IMR-90 (cell line): Measurements from ENCODE around the gene STAM. TPM values are rescaled to one million over a fixed set of nuclear protein-coding genes. Genes with fewer than 3 reads are reported as not detected.

Experiments
- ATAC-seq: fragments of 200-7000 bp; cut with Tn5 transposase; 2 replicates; pipeline ENCODE4 v1.9.1; 2020; ENCODE audit warnings: low read depth, mild to moderate bottlenecking, moderate library complexity
- BruUV-seq: library from RNA; stranded (reverse); fragments of 400-500 nt; replicated peaks from 2 replicates; lab custom pipeline; 2021; lab: Mats Ljungman, UMichigan
- CTCF ChIA-PET: fragments of 300-600 bp; formaldehyde crosslinking; extraction: SDS; loops from one replicate; lab custom pipeline; 2021; ENCODE audit warnings: antibody characterized with exemption; lab: Yijun Ruan, JAX
- POLR2A ChIA-PET: fragments of 300-600 bp; sonication (Branson Sonifier 250); formaldehyde crosslinking; loops from one replicate; lab custom pipeline; 2022; ENCODE audit warnings: antibody characterized with exemption; ENCODE audit not compliant: unreplicated experiment; lab: Charles Lee
- DNase-seq: peaks from one replicate; pipeline ENCODE4 v3.0.0; 2013
- H2AFZ ChIP-seq: replicated peaks from 2 replicates; pipeline ENCODE3; 2013; ENCODE audit warnings: low read length, mild to moderate bottlenecking; ENCODE audit not compliant: poor library complexity
- H2AK5ac ChIP-seq: 2 replicates; pipeline ENCODE4 v1.6.1; 2013; ENCODE audit warnings: low read depth, low read length, inconsistent platforms
- H2AK9ac ChIP-seq: replicated peaks from 2 replicates; pipeline ENCODE3; 2013; ENCODE audit warnings: mild to moderate bottlenecking, low read depth, low read length, moderate library complexity; ENCODE audit not compliant: poor library complexity
- H2BK120ac ChIP-seq: 2 replicates; pipeline ENCODE4 v1.6.1; 2013; ENCODE audit warnings: low read depth, low read length, inconsistent platforms
- H2BK15ac ChIP-seq: 3 replicates; pipeline ENCODE4 v1.6.1; 2013; ENCODE audit warnings: low read depth, low read length, inconsistent platforms
- H2BK20ac ChIP-seq: 2 replicates; pipeline ENCODE4 v1.6.1; 2013; ENCODE audit warnings: low read depth, mild to moderate bottlenecking, inconsistent platforms, low read length, moderate library complexity
- H2BK5ac ChIP-seq: 2 replicates; pipeline ENCODE4 v1.6.1; 2013; ENCODE audit warnings: mild to moderate bottlenecking, low read depth, low read length, inconsistent platforms; ENCODE audit not compliant: poor library complexity, severe bottlenecking
- H3K14ac ChIP-seq: replicated peaks from 2 replicates; pipeline ENCODE4 v1.6.1; 2013; ENCODE audit warnings: low read depth, low read length, inconsistent platforms
- H3K18ac ChIP-seq: 2 replicates; pipeline ENCODE4 v1.6.1; 2013; ENCODE audit warnings: low read depth, low read length, control low read depth
- H3K23ac ChIP-seq: 2 replicates; pipeline ENCODE4 v1.6.1; 2013; ENCODE audit warnings: low read depth, low read length, inconsistent platforms
- H3K27ac ChIP-seq: 2 replicates; pipeline ENCODE4 v1.5.1; 2013; ENCODE audit warnings: mild to moderate bottlenecking, control low read depth, low read length; ENCODE audit not compliant: insufficient read depth
- H3K27me3 ChIP-seq: 2 replicates; pipeline ENCODE4 v1.6.1; 2013; ENCODE audit warnings: low read length; ENCODE audit not compliant: control insufficient read depth, insufficient read depth
- H3K36me3 ChIP-seq: 2 replicates; pipeline ENCODE4 v1.6.1; 2013; ENCODE audit warnings: low read length, mixed read lengths; ENCODE audit not compliant: control insufficient read depth, insufficient read depth
- H3K4ac ChIP-seq: 2 replicates; pipeline ENCODE4 v1.6.1; 2013; ENCODE audit warnings: low read depth, low read length, inconsistent platforms
- H3K4me1 ChIP-seq: 2 replicates; pipeline ENCODE4 v1.6.1; 2013; ENCODE audit warnings: low read length, mixed read lengths; ENCODE audit not compliant: control insufficient read depth, insufficient read depth
- H3K4me2 ChIP-seq: 2 replicates; pipeline ENCODE4 v1.6.1; 2013; ENCODE audit warnings: low read depth, mild to moderate bottlenecking, control low read depth, low read length, moderate library complexity
- H3K4me3 ChIP-seq: 2 replicates; pipeline ENCODE4 v1.5.1; 2013; ENCODE audit warnings: low read depth, mild to moderate bottlenecking, control low read depth, low read length, moderate library complexity; ENCODE audit not compliant: insufficient read depth
- H3K56ac ChIP-seq: 2 replicates; pipeline ENCODE4 v1.6.1; 2013; ENCODE audit warnings: low read length, inconsistent platforms; ENCODE audit not compliant: insufficient read depth; ENCODE audit errors: extremely low read depth
- H3K79me1 ChIP-seq, 2 experiments: 2 replicates each; pipeline ENCODE4 v1.6.1; 2013; ENCODE audit warnings: low read length in 2 of 2, inconsistent platforms in 1 of 2, low read depth in 1 of 2
- H3K9ac ChIP-seq: 2 replicates; pipeline ENCODE4 v1.6.1; 2013; ENCODE audit warnings: low read depth, low read length, control low read depth
- H3K9me1 ChIP-seq: 2 replicates; pipeline ENCODE4 v1.6.1; 2013; ENCODE audit warnings: low read length, inconsistent platforms; ENCODE audit not compliant: insufficient read depth
- H3K9me3 ChIP-seq: 2 replicates; pipeline ENCODE4 v1.6.1; 2013; ENCODE audit warnings: low read length; ENCODE audit not compliant: control insufficient read depth, insufficient read depth
- H4K20me1 ChIP-seq: 2 replicates; pipeline ENCODE4 v1.6.1; 2013; ENCODE audit warnings: low read length, inconsistent platforms; ENCODE audit not compliant: insufficient read depth
- H4K5ac ChIP-seq: 2 replicates; pipeline ENCODE4 v1.6.1; 2013; ENCODE audit warnings: mild to moderate bottlenecking, low read depth, low read length, control low read depth
- H4K8ac ChIP-seq, 2 experiments: 2 replicates each; pipeline ENCODE4 v1.6.1; 2013; ENCODE audit warnings: low read depth in 2 of 2, low read length in 2 of 2, control low read depth in 1 of 2, inconsistent platforms in 1 of 2
- H4K91ac ChIP-seq: 2 replicates; pipeline ENCODE4 v1.6.1; 2013; ENCODE audit warnings: low read depth, low read length, inconsistent platforms; ENCODE audit not compliant: insufficient read depth
- MAFK ChIP-seq: IDR thresholded peaks from 2 replicates; pipeline ENCODE4 v1.6.1; 2012; ENCODE audit warnings: low read depth, low read length, improper control_type of control experiment
- MAZ ChIP-seq: IDR thresholded peaks from 2 replicates; pipeline ENCODE4 v1.6.1; 2012; ENCODE audit warnings: low read depth, mild to moderate bottlenecking, low read length, improper control_type of control experiment, moderate library complexity, borderline replicate concordance
- RAD21 ChIP-seq: IDR thresholded peaks from 2 replicates; pipeline ENCODE4 v1.6.1; 2012; ENCODE audit warnings: low read length, improper control_type of control experiment
- SMC3 ChIP-seq: fragments of 150-350 bp; IDR thresholded peaks from 2 replicates; pipeline ENCODE4 v1.6.1; 2016; ENCODE audit warnings: low read depth, mild to moderate bottlenecking, antibody characterized with exemption, low read length, moderate library complexity
- WGBS, 2 experiments: methylation state at CpG; one replicate each; pipeline versions ENCODE4 v1.1.5 to v1.1.7; 2013; ENCODE audit warnings: missing lambda C conversion rate in 2 of 2; ENCODE audit not compliant: insufficient read length in 1 of 2; ENCODE audit errors: extremely low coverage in 2 of 2; 5-methylcytosine and 5-hydroxymethylcytosine counted together
- dilution Hi-C: fragments of 300-500 bp; cut with HindIII; formaldehyde crosslinking; loops from one replicate; pipeline ENCODE4 v1.14.3; 2018; ENCODE audit warnings: low sequenced_read_pairs; ENCODE audit not compliant: unreplicated experiment
- in situ Hi-C: fragments of 300-500 bp; cut with MboI; formaldehyde crosslinking; loops from 3 replicates; pipeline ENCODE4 v1.14.3; 2019; ENCODE audit warnings: low sequenced_read_pairs, inconsistent platforms, mixed read lengths
- intact Hi-C: fragments of 100-400 bp; cut with micrococcal nuclease; formaldehyde crosslinking; loops from 2 replicates; pipeline ENCODE4 v1.10.0; 2022
- polyA plus RNA-seq, 3 experiments: library from polyadenylated mRNA; depleted of rRNA; stranded (reverse); fragments of >200 nt; gene quantifications; 2 replicates each; pipeline ENCODE4 v1.2.3, GENCODE V29; 2012; ENCODE audit warnings: low replicate concordance in 1 of 3
- total RNA-seq: library from RNA; depleted of rRNA; stranded (reverse); fragments of >200 nt; gene quantifications from 2 replicates; pipeline ENCODE4 v1.2.3, GENCODE V29; 2012
- TF ChIP-seq, protein P1 (sequence below): conservative IDR thresholded peaks from 2 replicates; pipeline ENCODE4 v1.5.1; 2012; ENCODE audit warnings: mild to moderate bottlenecking, low read depth, low read length, improper control_type of control experiment

Gene STAM
- total and polyA plus RNA-seq, 2 of the 4 experiments (the other 2 are of a cell fraction) = 22.9 to 23.3 TPM

DNA sequence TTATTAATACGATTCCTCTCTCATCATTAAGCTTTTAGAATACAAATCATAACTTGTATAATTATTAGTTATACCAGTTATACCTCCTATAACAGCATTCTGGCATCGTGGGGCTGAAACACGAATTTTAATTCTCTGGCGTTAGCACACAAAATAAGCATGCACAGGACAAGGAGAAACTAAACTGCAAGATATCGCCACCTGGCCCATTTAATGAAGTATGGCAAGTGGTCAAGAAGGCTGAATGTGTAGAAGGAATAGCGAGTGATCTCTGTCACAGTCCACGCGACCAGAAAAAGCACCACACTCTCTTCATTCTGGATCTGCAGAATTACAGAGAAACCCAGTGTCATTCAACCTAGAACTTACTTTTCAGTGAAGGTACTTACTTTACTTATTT is 44.9 kb upstream of the STAM start:
- Histone ChIP-seq H3K4me1 (no peaks in the 10 kb centered on the region), H3K9me1 (no peaks in the 10 kb centered on the region), H3K27me3 (no peaks in the 10 kb centered on the region), H3K36me3 (peaks cover 3% of the 10 kb centered on the region), H3K4me3 (no peak overlapping the region), H3K4ac (no peak overlapping the region), H3K56ac (no peak overlapping the region), H2BK5ac (no peak overlapping the region), H3K4me2 (no peak overlapping the region), H2BK15ac (no peak overlapping the region), H2BK120ac (no peak overlapping the region), H4K5ac (no peak overlapping the region), H3K23ac (no peak overlapping the region), H3K14ac (no peak overlapping the region), H4K91ac (no peak overlapping the region), H2AK5ac (no peak overlapping the region), H3K9me3 (no peaks in the 10 kb centered on the region), H3K27ac (no peak overlapping the region), H4K8ac (no peak overlapping the region), H2AFZ (no peak overlapping the region), H3K9ac (no peak overlapping the region), H3K18ac (no peak overlapping the region), H3K79me1 (0 out of 4 replicates have a peak, but pooled peaks cover 0 to 3% of the 10 kb centered on the region in 2 experiments), H4K20me1 (no peaks in the 10 kb centered on the region), H2BK20ac (no peak overlapping the region), H2AK9ac (no peak overlapping the region)
- POLR2A ChIA-PET = no interaction called here
- no TSS peak for BruUV-seq
- TF ChIP-seq SMC3 (peak; percentile 55), MAZ (no peak), MAFK (no peak), RAD21 (peak; percentile 58)
- TF ChIP-seq, protein P1, sequence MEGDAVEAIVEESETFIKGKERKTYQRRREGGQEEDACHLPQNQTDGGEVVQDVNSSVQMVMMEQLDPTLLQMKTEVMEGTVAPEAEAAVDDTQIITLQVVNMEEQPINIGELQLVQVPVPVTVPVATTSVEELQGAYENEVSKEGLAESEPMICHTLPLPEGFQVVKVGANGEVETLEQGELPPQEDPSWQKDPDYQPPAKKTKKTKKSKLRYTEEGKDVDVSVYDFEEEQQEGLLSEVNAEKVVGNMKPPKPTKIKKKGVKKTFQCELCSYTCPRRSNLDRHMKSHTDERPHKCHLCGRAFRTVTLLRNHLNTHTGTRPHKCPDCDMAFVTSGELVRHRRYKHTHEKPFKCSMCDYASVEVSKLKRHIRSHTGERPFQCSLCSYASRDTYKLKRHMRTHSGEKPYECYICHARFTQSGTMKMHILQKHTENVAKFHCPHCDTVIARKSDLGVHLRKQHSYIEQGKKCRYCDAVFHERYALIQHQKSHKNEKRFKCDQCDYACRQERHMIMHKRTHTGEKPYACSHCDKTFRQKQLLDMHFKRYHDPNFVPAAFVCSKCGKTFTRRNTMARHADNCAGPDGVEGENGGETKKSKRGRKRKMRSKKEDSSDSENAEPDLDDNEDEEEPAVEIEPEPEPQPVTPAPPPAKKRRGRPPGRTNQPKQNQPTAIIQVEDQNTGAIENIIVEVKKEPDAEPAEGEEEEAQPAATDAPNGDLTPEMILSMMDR = peak; percentile 46
- in situ Hi-C loops (no loop called here), dilution Hi-C loops (no loop called here), intact Hi-C loops (loop anchor here (2.0 to 5.0 kb wide), 4 partner anchors 82 to 770 kb away; partner anchors contain the start of gene ST8SIA6)
- ATAC-seq = peak; percentile 27; the same call in 1 of the 2 replicates
- CTCF ChIA-PET = interaction anchor here (0.6 kb wide), 2 partner anchors 251 to 274 kb away, joined by 3 to 4 read pairs; no protein-coding TSS in a partner anchor
- WGBS, 2 experiments = no CpG with 5 or more reads among the region's 8 CpGs
- peak; percentile 55 for DNase-seq
